OCI-LY3 (cell line): ENCODE measurements around the gene TMCC2.
A peak's percentile ranks its signal among the peaks of the same experiment; 100 is the strongest.

Experiments used
- H2AFZ ChIP-seq: fragments of 200-600, 300-600 bp; shearing (Covaris generic); 2 replicates; pipeline ENCODE4 v1.6.0; 2014; ENCODE audit warnings: antibody characterized with exemption, low read depth, low read length
- H3K27ac ChIP-seq: fragments of 200-600, 300-600 bp; sonication (generic); 2 replicates; pipeline ENCODE4 v1.5.1; 2014; ENCODE audit warnings: mild to moderate bottlenecking, low read length, moderate library complexity, mixed read lengths
- H3K27me3 ChIP-seq: fragments of 200-600, 300-600 bp; sonication (generic); 2 replicates; pipeline ENCODE4 v1.6.1; 2014; ENCODE audit warnings: low read depth, low read length, mixed read lengths
- H3K36me3 ChIP-seq: fragments of 200-600, 300-600 bp; sonication (generic); replicated peaks from 2 replicates; pipeline ENCODE3; 2014; ENCODE audit warnings: low read depth, low read length, mixed read lengths
- H3K4me1 ChIP-seq: fragments of 300-600, 200-600 bp; sonication (generic); 2 replicates; pipeline ENCODE4 v1.6.1; 2014; ENCODE audit warnings: low read length, mixed read lengths
- H3K4me2 ChIP-seq: fragments of 200-600, 300-600 bp; sonication (generic); 2 replicates; pipeline ENCODE4 v1.6.1; 2014; ENCODE audit warnings: low read length, mixed read lengths
- H3K4me3 ChIP-seq: fragments of 300-600, 200-600 bp; sonication (generic); 2 replicates; pipeline ENCODE4 v1.5.1; 2014; ENCODE audit warnings: antibody characterized with exemption, mild to moderate bottlenecking, low read length, moderate library complexity
- H3K79me2 ChIP-seq: fragments of 300-600, 200-600 bp; shearing (Covaris generic); 2 replicates; pipeline ENCODE4 v1.6.1; 2014; ENCODE audit warnings: mild to moderate bottlenecking, low read length, mixed read lengths
- H3K9ac ChIP-seq: fragments of 300-600, 200-600 bp; shearing (Covaris generic); 2 replicates; pipeline ENCODE4 v1.6.0; 2014; ENCODE audit warnings: mild to moderate bottlenecking, low read length, moderate library complexity
- H3K9me3 ChIP-seq: fragments of 200-600, 300-600 bp; shearing (Covaris generic); 2 replicates; pipeline ENCODE4 v1.6.1; 2014; ENCODE audit warnings: low read length, mixed read lengths; ENCODE audit not compliant: insufficient read depth
- H4K20me1 ChIP-seq: fragments of 200-600, 300-600 bp; sonication (generic); 2 replicates; pipeline ENCODE4 v1.6.1; 2016; ENCODE audit warnings: low read length, mixed read lengths; ENCODE audit not compliant: insufficient read depth
- EZH2phosphoT487 ChIP-seq: fragments of 200-600 bp; shearing (Covaris generic); IDR thresholded peaks from 2 replicates; pipeline ENCODE4 v1.6.1; 2018; ENCODE audit warnings: antibody characterized with exemption, mixed run types, low read depth
- TF ChIP-seq, protein P1 (sequence below): fragments of 200-600, 300-600 bp; sonication (generic); IDR thresholded peaks from 2 replicates; pipeline ENCODE4 v1.5.1; 2014; ENCODE audit warnings: antibody characterized with exemption, low read length, low read depth

The TMCC2 gene

DNA sequence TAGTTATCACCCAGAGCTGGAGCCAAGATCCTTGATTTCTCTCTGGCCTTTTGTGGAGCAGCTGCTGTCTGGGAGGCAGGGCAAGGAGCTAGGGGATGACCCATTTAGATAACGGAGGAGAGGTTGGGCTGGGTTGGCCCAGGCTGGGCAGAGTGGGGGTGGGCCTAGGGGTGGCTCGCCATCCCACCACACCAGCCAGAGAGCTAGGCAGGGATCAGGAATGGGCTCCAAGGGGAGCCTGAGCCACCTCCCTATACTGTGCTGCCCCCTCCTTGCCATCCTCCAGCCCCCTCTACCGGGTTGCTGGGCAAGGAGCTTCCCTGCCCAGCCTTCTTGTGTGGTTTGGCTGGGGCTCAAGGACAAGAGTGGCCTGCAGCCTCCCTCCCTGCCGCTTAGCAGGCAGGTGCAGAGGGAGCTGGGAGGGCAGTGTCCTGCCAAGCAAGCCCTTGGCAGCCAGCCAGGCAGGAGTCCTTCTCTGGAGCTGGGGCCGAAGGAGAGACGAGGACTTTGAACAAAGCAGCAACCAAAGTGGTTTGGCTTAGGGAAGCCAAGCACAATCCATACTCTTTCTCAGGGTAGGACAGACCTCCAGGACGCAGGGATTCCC, 89.7 kb downstream of the TMCC2 start:
- Histone ChIP-seq H3K4me2 (peak overlapping the region; percentile 99), H3K79me2 (peaks cover 88% of the 10 kb centered on the region), H3K9ac (peak overlapping the region; percentile 92), H3K4me3 (peak overlapping the region; percentile 79), H2AFZ (no peak overlapping the region), H3K27ac (peak overlapping the region; percentile 97), H3K36me3 (peaks cover 28% of the 10 kb centered on the region), H3K27me3 (no peaks in the 10 kb centered on the region), H3K9me3 (no peaks in the 10 kb centered on the region), H4K20me1 (peaks cover 45% of the 10 kb centered on the region), H3K4me1 (peaks cover 80% of the 10 kb centered on the region)
- TF ChIP-seq EZH2phosphoT487, result no peak
- TF ChIP-seq, protein P1, sequence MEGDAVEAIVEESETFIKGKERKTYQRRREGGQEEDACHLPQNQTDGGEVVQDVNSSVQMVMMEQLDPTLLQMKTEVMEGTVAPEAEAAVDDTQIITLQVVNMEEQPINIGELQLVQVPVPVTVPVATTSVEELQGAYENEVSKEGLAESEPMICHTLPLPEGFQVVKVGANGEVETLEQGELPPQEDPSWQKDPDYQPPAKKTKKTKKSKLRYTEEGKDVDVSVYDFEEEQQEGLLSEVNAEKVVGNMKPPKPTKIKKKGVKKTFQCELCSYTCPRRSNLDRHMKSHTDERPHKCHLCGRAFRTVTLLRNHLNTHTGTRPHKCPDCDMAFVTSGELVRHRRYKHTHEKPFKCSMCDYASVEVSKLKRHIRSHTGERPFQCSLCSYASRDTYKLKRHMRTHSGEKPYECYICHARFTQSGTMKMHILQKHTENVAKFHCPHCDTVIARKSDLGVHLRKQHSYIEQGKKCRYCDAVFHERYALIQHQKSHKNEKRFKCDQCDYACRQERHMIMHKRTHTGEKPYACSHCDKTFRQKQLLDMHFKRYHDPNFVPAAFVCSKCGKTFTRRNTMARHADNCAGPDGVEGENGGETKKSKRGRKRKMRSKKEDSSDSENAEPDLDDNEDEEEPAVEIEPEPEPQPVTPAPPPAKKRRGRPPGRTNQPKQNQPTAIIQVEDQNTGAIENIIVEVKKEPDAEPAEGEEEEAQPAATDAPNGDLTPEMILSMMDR, result peak; percentile 21

DNA sequence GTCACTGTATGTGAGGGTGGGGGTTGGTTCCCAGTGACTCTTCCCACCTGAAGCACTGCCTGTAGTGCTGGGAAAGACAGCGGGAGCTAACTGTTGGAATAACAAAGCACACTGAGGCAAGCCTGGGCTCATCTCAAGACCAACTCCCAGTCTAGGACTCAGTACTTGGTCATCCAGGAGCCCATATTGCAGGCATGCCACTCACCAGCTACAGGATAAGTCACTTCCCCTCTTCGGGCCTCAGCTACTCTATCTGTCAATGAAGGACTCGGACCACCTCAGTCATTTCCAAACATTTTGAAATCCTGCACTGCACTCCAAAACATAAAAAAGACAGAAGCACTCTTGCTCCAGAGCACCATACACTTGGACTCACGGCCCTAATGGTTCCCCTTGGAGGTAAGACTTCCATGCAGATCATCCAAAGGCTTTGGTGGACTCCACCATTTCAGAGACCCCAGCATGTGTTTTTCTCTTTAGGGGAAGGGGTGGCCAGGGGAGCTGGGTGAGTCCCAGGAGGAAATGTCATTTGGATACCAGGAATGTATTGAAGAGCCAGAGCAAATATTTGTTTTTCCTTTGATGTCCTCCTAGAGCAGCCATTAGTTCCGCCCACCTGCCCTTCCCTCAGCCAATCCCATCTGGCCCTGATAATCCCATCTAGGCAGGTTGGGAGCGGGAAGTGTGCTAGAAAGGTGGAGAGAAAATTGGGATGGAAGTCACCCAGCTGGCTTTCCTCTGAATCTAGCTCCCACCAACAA, 90.7 kb downstream of the TMCC2 start:
- peak overlapping the region; percentile 99 for H3K4me2 ChIP-seq
- H3K4me1 ChIP-seq, result peaks cover 70% of the 10 kb centered on the region
- TF ChIP-seq, protein P1, result no peak
- TF ChIP-seq EZH2phosphoT487, result no peak
- no peak overlapping the region for H3K9ac ChIP-seq
- H3K9me3 ChIP-seq, result no peaks in the 10 kb centered on the region
- no peak overlapping the region for H2AFZ ChIP-seq
- H3K27me3 ChIP-seq, result no peaks in the 10 kb centered on the region
- peaks cover 24% of the 10 kb centered on the region for H3K36me3 ChIP-seq
- peak overlapping the region; percentile 79; the same call in 1 of the 2 replicates for H3K4me3 ChIP-seq
- H3K27ac ChIP-seq, result no peak overlapping the region
- peaks cover 45% of the 10 kb centered on the region for H4K20me1 ChIP-seq
- H3K79me2 ChIP-seq, result peaks cover 78% of the 10 kb centered on the region

DNA sequence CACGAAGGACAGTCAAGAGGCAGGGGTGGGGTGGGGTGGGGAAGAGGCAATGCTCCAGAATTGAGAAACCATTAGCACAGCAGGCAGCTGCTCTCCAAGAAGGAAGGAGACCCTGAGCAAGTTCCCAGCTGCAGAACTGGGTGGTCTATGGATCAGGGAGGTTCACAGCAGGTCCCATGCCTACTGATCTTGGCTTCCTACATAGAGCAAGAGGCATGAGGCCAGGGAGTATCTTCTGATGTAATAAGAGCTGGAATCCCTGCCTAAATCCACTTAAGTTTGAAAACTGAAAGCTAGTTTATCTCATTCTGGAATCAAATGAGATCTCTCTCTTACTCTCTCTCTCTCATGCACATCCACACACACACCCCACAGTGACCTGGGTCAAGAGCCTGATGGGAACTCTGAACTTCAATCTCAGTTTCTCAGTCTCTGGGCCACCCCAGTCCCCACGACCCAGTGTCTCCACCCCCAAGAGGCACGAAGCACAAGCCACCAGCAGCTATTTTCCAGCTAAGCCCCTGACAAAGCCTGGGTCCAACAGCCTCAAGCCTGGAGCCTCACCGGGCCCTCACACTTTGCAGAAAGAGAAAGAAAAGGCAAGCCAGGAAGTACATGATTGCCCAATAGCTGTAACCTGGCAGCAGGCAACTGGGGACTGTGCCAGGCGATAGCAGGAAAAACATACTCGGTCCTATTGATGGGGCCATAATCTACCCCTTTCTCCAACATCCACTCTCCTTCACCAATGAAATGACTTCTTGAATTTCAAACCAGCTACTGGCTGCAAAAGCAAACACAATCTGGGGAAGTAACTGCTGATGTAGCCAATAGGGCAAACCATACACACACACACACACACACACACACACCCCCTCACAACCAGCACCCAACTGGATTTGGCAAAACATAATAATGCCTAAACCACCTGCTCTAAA, 91.6 kb downstream of the TMCC2 start:
- Histone ChIP-seq H3K79me2 (peaks cover 72% of the 10 kb centered on the region), H3K9me3 (no peaks in the 10 kb centered on the region), H4K20me1 (peaks cover 45% of the 10 kb centered on the region), H3K4me2 (peak overlapping the region; percentile 99), H3K4me1 (peaks cover 63% of the 10 kb centered on the region), H2AFZ (no peak overlapping the region), H3K36me3 (peaks cover 24% of the 10 kb centered on the region), H3K27ac (peak overlapping the region; percentile 43), H3K4me3 (peak overlapping the region; percentile 79), H3K9ac (peak overlapping the region; percentile 51), H3K27me3 (no peaks in the 10 kb centered on the region)
- TF ChIP-seq EZH2phosphoT487, result no peak
- TF ChIP-seq, protein P1, result no peak
